GM12801 (cell line): Measurements from ENCODE around the gene PPIG.

Experiments used
- TF ChIP-seq, protein P1 (sequence below): IDR thresholded peaks from one replicate; pipeline ENCODE4 v1.5.1; 2011; ENCODE audit warnings: control low read depth; ENCODE audit not compliant: insufficient read length; ENCODE audit errors: extremely low read depth

PPIG gene

DNA sequence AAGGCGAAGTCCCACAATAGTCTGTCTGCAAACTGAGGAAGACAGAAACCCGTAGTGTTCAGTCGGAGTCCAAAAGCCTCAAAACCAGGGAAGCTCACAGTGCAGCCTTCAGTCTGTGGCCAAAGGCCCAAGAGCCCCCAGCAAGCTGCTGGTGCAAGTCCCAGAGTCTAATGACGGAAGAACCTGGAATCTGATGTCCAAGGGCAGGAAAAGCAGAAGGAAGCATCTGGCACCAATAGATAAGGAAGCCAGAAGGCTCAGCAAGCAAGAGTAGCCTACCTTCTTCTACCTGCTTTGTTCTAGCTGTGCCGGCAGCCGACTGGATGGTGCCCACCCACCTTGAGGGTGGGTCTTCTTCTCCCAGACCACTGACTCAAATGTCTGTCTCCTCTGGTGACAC, 88.3 kb downstream of the PPIG start:
- TF ChIP-seq, protein P1, sequence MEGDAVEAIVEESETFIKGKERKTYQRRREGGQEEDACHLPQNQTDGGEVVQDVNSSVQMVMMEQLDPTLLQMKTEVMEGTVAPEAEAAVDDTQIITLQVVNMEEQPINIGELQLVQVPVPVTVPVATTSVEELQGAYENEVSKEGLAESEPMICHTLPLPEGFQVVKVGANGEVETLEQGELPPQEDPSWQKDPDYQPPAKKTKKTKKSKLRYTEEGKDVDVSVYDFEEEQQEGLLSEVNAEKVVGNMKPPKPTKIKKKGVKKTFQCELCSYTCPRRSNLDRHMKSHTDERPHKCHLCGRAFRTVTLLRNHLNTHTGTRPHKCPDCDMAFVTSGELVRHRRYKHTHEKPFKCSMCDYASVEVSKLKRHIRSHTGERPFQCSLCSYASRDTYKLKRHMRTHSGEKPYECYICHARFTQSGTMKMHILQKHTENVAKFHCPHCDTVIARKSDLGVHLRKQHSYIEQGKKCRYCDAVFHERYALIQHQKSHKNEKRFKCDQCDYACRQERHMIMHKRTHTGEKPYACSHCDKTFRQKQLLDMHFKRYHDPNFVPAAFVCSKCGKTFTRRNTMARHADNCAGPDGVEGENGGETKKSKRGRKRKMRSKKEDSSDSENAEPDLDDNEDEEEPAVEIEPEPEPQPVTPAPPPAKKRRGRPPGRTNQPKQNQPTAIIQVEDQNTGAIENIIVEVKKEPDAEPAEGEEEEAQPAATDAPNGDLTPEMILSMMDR: no peak

DNA sequence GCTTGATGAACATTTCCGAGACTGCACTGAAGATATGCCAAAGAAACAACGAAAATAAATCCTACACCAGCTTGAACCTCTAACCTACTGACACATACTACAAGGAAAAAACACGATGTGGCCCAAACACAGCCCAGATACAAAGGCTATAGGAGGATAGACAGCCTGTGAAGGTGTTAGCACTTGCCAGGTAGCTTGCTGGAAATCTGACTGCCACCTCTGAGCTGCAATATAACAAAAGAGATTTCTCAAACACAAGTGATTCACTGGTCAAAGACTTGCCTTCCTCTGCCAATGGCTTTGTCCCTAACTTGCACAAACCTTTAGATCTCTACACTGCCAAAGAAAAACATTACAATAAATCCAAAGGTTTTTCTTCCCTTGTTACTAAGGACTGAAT, 89.0 kb downstream of the PPIG start:
- TF ChIP-seq, protein P1: no peak

DNA sequence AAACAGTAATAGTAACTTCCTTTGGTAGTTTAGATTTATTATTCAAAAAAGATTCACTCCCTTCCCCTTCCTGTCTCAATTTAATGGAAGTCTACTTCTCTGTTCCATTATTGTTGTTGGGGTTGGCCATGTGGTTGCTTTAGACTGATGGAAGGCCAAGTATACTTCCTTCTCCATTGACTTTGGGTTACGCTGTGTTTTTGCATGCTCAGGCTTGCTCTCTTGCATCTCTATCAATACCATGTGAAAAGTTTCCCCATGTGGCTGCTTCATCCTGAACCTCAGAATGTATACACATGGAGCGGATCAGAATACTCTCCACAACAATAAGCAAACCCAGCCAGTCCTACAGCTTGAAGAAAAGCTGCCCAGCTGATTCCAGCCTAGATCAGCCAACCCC, 89.8 kb downstream of the PPIG start:
- TF ChIP-seq, protein P1: no peak

DNA sequence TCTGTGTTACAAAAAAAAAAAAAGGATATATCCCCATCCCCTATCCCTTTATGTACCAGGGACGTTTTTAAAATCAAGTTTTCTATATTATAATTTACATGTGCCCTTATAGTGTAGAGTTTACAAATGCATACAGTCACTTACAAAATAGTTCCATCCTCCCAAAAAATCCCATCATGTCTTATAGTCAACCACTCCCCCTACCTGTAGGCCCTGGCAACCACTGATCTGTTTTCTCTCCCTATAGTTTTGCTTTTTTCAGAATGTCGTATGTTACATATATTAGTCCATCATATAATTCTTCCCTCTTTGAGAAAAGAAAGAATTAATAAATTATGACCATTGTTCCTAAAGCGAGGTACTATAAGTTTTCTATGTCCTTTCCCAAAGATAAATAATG, 92.2 kb downstream of the PPIG start:
- TF ChIP-seq, protein P1: no peak

DNA sequence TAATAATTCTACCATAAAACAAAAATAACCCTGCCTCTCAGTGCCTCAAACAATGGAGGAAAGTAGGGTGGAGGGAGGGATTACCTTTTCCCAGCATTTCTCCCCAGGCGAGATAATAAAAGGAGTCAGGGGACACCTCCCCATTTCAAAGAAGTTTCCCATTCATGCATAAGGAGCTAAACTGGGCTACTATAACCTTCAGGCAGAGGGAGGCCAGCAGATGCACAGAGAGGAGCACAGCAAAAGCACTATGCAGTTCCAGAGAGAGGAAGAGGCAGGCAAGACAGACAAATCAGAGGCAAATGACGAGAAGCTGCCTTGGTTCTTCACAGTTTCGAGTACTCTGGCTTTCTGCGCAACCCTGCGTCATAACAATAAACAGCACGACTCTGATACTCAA, 92.7 kb downstream of the PPIG start:
- TF ChIP-seq, protein P1: no peak

DNA sequence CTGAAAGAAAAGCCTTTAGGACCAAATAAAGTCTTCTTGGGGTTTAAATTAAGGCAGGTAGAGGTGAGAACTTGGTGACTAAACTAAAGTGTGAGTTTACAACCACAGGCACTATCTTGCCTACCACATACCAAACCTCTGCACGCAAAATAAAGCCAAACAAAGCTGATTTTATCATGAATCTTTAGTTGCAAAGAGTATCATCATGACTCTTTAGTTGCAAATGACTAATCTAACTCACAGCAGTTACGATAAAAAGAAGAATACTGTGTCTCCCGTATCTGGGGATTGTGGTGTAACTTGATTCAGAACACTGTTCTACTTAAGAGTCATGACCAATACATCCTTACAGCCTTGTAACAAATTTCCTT, 98.9 kb downstream of the PPIG start:
- TF ChIP-seq, protein P1: no peak

DNA sequence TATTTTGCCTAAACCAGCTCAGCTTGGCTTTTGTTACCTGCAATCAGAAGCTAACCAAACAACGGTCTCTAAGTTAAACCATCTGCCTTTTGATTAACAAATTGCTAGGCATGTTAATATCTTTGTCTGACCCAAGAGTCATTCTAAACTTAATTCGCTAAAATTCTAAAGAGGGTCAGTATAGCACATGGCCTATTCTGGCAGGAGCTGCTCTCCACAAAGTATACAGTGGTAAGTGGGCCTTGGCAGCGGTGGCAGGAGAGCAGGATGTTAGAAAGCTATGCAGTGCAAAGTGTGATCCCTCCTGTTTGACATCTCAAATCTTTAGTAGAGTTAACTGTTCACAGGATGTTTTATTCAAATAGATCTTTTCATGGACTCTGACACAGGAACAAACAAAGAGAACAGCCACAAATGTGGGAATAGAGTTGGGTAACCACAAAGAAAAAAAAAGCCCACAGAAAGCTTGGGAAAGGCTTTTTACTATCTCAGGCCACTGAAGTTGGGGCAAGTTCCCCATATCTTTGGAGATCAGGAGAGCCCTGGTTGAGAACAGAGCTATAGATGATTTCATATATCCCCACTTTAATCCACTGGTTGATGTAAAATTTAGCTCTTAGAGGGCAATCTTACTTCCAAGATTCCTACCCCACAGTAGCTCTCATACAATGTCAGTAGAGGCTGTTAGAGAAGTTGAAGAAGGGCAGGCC, 99.4 kb downstream of the PPIG start:
- TF ChIP-seq, protein P1: no peak
